Medulla oblongata (tissue), 1 donor: ENCODE measurements around the gene RRP9.
"Not testable (repeated sequence)": the region's sequence is repeated elsewhere in the genome, so short reads cannot be mapped to it uniquely, and the experiment has no call there.

Experiments used
- DNase-seq: peaks from one replicate; pipeline ENCODE4 v3.0.0-alpha.2; 2015; ENCODE audit errors: extremely low spot score

RRP9 gene, protein sequence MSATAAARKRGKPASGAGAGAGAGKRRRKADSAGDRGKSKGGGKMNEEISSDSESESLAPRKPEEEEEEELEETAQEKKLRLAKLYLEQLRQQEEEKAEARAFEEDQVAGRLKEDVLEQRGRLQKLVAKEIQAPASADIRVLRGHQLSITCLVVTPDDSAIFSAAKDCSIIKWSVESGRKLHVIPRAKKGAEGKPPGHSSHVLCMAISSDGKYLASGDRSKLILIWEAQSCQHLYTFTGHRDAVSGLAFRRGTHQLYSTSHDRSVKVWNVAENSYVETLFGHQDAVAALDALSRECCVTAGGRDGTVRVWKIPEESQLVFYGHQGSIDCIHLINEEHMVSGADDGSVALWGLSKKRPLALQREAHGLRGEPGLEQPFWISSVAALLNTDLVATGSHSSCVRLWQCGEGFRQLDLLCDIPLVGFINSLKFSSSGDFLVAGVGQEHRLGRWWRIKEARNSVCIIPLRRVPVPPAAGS

DNA sequence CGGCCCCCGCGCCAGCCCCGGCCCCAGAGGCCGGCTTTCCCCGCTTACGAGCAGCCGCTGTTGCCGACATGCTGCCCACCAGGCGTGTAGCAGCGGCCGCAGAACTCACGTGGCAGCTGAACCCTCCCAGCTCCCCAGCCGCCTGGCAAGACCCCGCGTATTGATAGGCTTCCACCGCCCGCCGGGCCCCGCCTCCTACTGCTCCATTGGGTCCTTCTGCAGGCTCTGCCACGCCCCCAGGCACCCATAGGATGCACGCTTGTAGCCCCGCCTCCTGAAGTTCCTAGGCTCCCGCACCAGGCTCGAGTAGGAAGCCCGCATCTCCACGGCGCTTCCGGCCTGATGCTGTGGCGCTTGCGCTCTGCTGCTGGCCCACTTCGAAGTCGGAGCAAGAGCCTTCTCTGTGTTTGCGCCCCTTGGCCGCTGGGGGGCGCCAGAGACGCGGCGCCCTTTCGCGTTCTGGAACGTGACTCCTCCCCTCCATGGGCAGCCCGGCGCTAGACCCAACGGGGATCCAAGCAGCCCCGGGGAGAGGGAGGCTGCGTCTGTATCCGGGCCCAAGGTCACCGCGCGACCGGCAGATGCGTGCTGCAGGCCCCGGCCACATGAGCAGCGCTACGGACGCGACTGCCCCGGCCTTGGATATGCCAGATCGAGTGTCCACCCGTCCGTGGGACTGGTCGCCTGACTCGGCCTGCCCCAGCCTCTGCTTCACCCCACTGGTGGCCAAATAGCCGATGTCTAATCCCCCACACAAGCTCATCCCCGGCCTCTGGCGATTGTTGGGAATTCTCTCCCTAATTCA, at the start of gene RRP9, which contains the start of gene PARP3:
Gene RRP9, minus strand, starts transcription at position 107 of the 805 bp plus-strand sequence. Its CDS starts 37 bp downstream, at position 70.
Gene PARP3, plus strand, starts transcription at position 566 of the 805 bp plus-strand sequence. CDS start 993 bp downstream, outside the sequence.
- peak; percentile 100 for DNase-seq

DNA sequence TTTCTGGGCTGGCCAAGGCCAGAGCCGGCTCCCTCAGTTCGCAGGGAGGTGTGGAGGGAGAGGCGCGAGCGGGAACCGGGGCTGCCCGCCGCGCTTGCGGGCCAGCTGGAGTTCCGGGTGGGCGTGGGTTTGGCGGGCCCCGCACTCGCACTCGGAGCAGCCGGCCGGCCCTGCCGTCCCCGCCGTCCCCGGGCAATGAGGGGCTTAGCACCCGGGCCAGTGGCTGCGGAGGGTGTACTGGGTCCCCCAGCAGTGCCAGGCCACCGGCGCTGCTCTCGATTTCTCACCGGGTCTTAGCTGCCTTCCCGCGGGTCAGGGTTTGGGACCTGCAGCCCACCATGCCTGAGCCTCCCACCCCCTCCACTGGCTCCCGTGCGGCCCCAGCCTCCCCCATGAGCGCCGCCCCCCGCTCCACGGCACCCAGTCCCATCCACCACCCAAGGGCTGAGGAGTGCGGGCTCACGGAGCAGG, 48.8 kb upstream of the RRP9 start:
- not testable (repeated sequence) for DNase-seq

DNA sequence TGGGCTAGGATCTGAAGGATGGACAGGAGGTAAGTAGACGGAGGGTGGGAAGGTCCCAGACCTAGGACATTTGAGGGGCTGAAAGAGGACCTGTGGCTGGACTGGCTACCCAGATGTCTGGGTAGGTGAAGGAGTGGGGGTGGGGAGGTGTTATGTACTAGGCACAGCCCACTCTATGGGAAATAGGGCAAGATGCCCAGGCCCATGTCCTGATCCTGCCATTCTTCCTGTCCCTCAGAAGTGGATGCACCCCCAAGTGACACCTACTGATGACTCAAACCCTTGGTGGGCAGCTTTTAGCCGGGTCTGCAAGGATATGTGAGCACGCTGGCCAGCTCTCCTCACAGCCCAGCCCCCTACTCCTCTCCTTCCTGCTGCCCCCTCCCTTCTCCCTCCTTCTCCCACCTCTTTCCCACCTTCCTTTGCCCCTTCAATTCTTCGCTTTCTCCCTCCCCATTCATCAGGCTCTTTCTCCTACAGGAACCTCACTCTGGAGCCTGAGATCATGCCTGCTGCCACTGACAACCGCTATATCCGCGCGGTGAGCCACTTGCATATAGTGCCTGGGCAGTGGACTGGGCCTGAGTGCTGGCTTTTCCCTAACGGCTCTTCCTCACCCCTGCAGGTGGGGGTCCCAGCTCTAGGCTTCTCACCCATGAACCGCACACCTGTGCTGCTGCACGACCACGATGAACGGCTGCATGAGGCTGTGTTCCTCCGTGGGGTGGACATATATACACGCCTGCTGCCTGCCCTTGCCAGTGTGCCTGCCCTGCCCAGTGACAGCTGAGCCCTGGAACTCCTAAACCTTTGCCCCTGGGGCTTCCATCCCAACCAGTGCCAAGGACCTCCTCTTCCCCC, 46.8 kb upstream of the RRP9 start:
- DNase-seq, result no peak

DNA sequence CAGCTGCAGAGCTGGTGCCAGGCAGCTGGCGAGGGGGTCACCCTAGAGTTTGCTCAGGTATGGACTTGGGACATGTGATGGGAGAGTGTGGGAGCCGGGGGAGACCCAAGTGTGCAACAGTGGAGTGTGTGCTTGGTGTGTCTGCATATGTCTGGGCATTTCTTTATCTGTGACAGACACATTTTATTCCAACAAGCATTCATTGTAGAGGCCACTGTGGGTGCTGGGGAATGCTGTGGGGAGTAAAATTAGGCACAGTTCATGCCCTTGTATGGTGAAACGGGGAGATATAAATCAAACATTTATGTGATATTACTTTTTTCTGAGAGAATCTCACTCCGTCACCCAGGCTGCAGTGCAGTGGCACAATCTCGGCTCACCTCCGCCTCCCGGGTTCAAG, 45.9 kb upstream of the RRP9 start:
- DNase-seq, result no peak

DNA sequence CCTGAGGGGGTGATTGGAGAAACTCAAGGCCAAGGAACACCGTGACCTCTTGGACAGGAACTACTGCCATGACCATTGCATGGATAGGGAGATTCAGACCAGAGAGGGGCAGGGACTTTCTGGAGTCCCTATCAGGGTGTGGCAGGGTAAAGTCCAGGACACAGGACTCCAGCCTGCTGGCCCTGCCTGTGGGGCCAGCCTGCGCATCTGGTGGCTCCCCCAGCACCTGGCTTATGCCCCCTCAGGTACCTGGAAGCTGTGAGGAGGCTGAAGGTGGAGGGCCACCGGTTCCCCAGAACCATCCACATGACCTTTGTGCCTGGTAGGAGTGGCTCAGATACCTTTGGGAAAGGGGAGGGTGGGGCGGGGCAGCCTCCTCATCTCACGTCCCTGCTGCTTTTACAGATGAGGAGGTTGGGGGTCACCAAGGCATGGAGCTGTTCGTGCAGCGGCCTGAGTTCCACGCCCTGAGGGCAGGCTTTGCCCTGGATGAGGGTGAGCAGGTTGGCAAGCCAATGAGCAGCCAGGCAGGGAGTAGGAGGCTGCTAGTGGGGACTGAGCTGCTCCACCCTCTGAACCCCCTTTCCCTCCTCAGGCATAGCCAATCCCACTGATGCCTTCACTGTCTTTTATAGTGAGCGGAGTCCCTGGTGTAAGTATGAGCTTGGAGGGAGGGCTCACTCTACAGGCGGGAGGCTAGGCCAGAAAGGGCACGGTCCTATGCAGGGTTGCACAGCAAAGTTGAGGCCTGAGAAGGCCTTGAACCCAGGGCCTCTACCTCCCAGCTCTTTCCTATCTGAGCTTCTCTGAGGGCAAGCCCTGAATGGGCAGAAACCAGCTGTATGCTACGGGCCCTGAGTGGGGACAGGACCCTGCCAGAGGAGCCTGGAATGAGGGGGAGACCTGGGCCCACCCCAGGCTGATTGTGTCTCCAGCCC, 44.6 kb upstream of the RRP9 start:
- DNase-seq, result no peak

DNA sequence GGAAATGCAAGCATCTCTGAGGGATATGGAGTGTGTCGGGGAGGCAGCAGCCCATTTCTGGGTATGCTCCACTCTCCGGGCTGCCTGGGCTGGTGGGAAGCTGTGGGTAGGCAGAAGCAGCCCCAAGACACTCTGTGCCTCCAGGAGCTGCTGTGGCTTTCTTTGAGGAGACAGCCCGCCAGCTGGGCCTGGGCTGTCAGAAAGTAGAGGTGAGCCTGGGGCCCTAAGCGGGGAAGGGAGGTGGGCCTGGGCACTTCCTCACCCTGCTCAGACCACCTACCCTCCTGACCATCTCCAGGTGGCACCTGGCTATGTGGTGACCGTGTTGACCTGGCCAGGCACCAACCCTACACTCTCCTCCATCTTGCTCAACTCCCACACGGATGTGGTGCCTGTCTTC, 43.4 kb upstream of the RRP9 start:
- DNase-seq, result no peak

DNA sequence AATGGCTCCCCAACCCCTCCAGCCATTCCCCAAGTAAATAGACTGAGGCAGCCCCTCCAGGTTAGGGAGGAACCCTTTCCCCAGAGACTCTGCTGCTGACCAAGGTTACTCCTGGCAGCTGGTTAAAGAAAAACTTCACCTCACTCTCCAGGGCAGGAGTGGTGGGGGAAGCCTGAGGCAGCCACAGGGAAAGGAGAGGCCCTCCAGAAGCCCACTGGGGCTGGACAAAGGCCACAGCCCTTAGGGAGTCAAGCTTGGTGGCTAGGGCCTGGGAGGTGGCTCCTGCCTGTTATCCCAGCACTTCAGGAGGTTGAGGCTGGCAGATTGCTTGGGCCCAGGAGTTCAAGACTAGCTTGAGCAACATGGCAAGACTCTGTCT, 42.6 kb upstream of the RRP9 start:
- DNase-seq, result no peak

DNA sequence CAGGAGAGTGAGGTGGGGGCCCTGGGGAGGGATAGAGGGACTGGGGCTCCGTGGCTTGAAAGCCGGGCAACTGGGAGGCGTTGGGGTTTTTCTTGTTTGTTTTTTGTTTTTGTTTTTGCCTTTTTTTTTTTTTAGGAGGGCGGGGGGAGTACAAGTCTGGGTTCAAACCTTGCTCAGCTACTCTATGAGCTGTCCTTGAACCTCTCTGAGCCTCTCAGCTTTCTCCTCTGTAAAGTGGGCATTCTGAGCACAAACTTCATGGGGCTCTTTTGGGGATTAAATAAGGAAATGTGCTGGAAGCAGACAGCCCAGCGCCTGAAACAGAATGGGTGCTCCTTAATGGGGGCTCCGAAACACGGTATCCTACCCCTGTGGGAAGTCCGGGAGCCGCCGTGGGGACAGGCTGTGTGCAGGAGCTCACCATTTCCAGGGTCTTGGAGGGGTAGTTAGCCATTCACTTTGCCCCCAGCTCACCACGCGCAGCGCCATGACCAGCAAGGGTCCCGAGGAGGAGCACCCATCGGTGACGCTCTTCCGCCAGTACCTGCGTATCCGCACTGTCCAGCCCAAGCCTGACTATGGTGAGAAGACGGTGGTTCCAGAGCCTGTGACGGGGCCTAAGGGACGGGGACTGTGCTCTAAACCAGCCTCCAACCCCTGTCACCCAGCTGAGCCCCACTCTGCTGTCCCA, 42.0 kb upstream of the RRP9 start:
- DNase-seq, result no peak

DNA sequence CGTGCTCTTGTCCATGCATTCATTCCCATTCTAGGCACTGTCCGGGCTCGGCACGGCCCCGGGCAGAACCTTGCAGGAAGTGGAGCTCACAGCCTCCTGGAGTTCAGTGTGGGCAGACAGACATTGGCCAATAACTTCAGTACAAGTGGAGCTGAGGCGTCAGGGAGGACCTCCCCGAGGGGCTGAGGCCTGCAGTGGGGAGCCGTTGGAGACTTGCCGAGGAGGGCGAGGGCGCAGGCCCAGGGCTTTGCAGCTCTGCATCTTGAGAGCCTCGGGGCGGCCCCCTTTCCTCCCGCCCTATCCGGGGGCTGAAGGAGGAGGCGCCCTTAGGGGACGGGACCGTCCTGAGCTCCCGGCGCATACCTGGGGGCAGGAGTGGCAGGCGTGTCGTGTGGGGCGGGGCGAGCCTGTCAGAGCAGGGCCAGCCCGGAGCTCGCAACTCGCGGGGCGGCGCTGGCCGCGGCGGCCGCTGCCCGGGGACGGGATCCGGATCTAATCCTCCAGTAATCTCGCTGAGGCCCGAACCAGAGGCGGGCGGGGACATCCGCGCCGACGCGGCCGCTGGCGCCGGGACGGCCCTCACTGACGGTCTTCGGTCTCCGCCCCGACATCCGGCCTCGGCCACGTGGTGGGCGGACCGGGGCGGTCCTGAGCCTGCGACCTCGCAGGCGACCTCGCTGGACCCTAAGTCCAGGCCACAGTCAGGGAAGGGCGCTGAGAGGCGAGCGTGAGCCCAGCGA, 41.3 kb upstream of the RRP9 start, which contains the start of gene ACY1:
Gene ACY1, plus strand, starts transcription at position 698 of the 740 bp plus-strand sequence. CDS start 530 bp downstream, outside the sequence.
- peak; percentile 82 for DNase-seq

DNA sequence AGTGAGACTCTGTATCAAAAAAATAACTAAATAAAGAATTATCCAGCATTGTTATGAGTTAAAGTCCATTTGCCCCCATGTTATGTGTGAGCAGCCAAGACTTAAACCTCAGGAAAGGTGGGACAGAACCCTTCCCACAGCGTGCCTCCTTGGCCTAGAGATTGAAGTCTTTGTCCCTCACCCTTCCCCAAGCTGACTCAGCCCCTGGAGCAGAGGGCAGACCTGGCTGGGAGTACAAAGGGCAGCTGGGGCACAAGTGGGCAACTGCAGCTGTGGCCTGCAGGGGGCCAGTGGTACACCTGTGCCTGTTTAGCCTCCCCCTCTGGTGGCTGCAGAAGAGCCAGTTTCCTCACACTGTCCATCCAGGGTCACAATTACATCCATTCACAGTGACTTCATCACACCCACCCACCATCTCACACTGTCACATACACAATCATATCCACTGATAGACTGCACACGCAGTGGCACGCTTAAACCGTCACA, 40.7 kb upstream of the RRP9 start:
- DNase-seq, result no peak

DNA sequence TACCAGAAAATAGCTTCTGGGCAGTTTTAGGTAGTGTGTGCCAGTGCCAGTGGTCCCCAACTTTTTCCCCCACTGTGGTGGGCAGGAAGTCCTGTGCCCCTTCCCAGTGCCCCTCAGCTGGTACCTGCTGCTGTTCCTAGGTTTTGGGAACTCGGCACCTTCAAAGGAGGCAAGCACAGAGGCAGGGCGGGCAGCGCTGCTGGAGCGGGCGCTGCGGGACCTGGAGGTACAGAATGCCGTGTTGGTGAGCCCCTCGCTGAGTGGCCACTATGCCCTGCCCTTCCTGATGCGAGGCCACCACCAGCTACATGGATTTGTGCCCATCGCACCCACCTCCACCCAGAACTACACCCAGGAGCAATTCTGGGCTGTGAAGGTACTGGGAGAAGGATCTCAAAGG, 38.5 kb upstream of the RRP9 start:
- no peak for DNase-seq

DNA sequence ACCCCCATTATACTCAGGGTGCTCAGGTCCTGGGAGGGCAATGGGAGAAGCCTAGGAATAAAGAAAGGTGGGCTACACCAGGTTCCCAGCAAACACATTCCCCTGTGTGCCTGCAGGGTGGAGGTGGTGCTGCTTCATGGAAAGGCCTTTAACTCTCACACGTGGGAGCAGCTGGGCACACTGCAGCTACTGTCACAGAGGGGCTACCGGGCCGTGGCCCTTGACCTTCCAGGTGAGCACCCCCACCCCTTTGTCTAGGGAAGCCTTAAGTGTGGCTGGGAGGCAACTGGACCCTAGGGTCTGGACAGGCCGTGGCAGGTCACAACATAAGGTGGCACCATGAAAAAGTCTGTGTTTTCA, 36.4 kb upstream of the RRP9 start:
- DNase-seq, result no peak

DNA sequence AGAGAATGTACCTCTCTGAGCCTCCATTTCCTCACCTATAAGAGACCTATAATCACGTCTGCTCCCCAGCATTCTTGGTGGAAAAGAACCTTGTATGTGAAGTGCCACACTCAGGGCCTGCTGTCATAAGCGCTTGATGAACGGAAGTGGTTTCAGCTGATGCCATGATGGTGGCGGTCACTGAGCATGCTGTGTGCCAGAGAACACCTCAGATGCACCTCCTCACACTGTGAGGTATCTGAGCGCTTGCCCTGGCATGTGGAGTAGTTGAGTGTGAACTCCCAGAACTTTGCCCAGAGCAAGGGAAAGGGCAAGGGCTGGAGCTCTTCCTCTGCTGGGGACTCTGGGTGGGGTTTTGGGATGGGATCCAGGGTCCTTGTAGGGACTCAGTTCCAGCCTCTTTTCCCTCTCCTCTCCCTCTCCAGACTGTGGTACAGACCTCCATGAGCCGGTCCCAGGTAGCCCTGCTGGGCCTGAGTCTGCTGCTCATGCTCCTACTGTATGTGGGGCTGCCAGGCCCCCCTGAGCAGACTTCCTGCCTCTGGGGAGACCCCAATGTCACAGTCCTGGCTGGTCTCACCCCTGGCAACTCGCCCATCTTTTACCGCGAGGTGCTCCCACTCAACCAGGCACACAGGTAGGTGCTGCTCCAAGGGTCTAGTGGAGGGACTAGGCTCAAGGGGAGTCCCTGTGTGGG, 35.9 kb upstream of the RRP9 start:
- no peak for DNase-seq

DNA sequence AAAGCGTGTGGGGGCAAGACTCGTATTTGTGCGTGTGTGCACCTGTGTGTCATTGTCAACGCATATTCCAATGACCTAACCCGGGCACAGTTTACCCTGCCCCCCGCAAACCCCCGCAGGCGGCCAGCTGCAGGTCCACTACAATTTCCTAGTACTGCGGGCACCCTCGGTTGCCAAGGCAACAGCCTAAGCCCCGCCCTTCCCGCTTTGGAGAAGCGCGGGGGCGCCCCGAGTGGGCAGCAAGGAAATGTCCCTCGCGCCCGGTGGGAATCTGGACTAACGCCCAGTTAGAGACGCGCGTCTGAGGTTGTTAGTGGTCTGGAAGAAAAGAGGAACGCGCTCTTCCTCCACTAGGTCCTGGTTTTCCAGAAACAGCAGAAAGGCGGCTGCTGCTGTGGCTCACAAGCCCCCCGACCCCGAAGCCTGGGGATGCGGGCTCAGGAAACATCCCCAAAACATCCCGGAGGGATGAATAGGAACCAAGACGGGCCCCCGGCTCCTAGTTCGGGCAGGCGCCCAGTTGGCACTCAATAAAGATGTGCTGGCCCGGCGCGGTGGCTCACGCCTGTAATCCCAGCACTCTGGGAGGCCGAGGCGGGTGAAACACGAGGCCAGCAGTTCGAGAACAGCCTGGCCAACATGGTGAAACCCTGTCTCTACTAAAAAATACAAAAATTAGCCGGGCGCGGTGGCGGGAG, 34.3 kb upstream of the RRP9 start:
- DNase-seq, result peak; percentile 85

DNA sequence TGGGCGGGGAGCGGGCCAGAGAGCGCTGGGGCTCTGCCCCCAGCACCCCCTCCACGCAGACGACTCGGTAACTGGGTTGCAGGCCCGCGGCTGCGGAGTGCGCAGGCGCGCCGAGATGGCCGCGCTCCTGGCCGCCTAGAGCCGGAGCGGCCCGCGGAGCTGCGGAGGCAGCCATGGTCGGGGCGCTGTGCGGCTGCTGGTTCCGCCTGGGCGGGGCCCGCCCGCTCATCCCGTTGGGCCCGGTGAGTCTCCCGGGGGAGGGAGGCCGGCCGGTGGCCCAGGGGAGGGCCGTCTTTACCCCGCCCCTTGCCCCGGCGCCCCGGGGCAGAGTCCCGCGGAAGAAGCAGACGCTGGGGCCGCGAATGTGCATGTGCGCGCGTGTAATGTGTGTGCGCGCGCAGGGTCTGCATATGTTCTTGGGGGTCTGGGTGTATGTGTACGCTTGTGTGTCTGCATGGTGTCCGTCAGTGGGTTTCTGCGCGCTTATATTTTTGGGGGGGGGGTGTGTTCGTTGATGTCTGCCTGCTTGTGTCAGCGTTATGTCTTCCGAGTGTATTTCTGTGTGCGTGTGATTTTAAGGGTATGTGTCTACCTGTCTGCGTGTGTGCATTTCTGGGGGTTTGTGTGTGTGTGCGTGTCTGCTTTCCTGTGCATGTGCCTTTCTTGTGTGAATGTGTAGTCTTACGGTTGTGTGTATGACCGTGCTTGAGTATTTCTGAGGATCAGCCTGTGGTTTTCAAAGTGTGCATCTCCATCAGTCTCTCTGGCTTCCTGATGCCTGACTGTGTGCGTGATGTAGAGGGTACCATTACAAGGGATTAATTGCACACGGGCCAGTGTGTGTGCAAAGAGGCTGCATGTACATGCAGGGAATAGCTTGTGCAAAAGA, 33.5 kb upstream of the RRP9 start, which contains the start of gene ABHD14A:
Gene ABHD14A, plus strand, starts transcription at position 102 of the 889 bp plus-strand sequence. Its CDS starts 72 bp downstream, at position 174.
- peak; percentile 74 for DNase-seq

DNA sequence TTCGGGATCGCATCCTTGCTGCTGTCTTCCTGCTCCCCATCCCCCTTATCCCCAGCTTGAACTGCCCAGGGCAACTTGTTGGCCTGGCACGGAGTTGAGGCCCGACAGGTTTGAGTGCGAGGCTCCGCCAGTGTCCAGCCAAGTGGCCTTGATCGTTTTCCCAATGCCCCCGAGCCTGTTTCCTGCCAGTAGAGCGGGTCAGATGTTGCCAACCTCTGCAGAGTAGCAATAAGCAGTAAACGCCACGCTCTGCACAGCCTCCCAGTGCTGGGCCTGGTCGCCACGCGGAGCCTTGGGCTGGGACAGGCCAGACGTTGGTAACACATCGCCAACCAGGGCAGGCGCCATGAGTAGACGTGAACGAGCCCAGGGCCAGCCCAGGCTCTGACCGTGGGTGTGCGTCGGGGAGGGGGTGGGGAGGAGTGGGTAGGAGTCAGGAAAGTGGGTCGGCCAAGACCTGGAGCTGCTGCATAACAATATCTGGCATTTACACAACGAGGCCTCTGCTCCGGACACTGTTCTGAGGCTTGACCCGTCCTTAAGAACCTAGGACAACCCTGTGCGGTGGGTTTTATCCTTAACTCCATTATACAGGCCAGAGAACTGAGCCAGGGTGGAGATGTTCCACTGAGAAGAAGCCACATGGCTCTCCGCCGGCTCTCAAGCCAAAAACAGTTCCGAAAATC, 32.7 kb upstream of the RRP9 start:
- no peak for DNase-seq
